Mesothelial cell of epicardium (in vitro differentiated cells): Measurements from ENCODE around the gene RAB31. TPM values are rescaled to one million over a fixed set of nuclear protein-coding genes. Genes with fewer than 3 reads are reported as not detected.

Experiments used
- DNase-seq, 2 experiments: peaks; one replicate each; pipeline ENCODE4 v3.0.0; 2021; ENCODE audit warnings: low spot score in 2 of 2; ENCODE audit not compliant: unreplicated experiment in 2 of 2
- H3K27ac Mint-ChIP-seq: 2 replicates; pipeline ENCODE4 v1.8.0; 2021; ENCODE audit warnings: mixed read lengths
- H3K27me3 Mint-ChIP-seq: 2 replicates; pipeline ENCODE4 v1.8.0; 2021; ENCODE audit warnings: low read depth, mixed read lengths
- H3K36me3 Mint-ChIP-seq: 2 replicates; pipeline ENCODE4 v1.8.0; 2021; ENCODE audit warnings: mixed read lengths
- H3K4me1 Mint-ChIP-seq: 2 replicates; pipeline ENCODE4 v1.8.0; 2021; ENCODE audit warnings: mixed read lengths
- H3K4me3 Mint-ChIP-seq: 2 replicates; pipeline ENCODE4 v1.8.0; 2021; ENCODE audit warnings: mild to moderate bottlenecking, moderate library complexity, mixed read lengths
- H3K9me3 Mint-ChIP-seq: 2 replicates; pipeline ENCODE4 v1.8.0; 2021; ENCODE audit warnings: mixed read lengths
- CTCF ChIP-seq: fragments of 200-600 bp; sonication (generic); IDR thresholded peaks from one replicate; pipeline ENCODE4 v1.5.0; 2021; ENCODE audit warnings: antibody characterized with exemption; ENCODE audit not compliant: unreplicated experiment
- total RNA-seq: library from RNA; stranded (reverse); gene quantifications from 3 replicates; pipeline ENCODE4 v1.2.1, GENCODE V29; 2021

RAB31 gene
- total RNA-seq, 1 donor from 2014 or later, result 21.8 TPM

GRCh38 chr18:9827211-9827792 lies 119.2 kb downstream of the RAB31 start:
- no peak for DNase-seq
- H3K4me1 Mint-ChIP-seq, result peaks cover 21% of the 10 kb centered on the region
- H3K27ac Mint-ChIP-seq, result no peak overlapping the region
- H3K36me3 Mint-ChIP-seq, result peaks cover 2% of the 10 kb centered on the region
- no peak for TF ChIP-seq CTCF
- no peaks in the 10 kb centered on the region for H3K9me3 Mint-ChIP-seq
- H3K27me3 Mint-ChIP-seq, result peaks cover 2% of the 10 kb centered on the region
- H3K4me3 Mint-ChIP-seq, result no peak overlapping the region

- Mint-ChIP-seq H3K36me3 (peaks cover 5% of the 10 kb centered on the region), H3K27me3 (peaks cover 3% of the 10 kb centered on the region), H3K9me3 (no peaks in the 10 kb centered on the region), H3K4me1 (peaks cover 21% of the 10 kb centered on the region), H3K27ac (peak overlapping the region; percentile 3), H3K4me3 (no peak overlapping the region)
- no peak for DNase-seq
- no peak for TF ChIP-seq CTCF
These were observed 119.8 kb downstream of the RAB31 start for GRCh38 chr18:9827793-9828505.

DNA sequence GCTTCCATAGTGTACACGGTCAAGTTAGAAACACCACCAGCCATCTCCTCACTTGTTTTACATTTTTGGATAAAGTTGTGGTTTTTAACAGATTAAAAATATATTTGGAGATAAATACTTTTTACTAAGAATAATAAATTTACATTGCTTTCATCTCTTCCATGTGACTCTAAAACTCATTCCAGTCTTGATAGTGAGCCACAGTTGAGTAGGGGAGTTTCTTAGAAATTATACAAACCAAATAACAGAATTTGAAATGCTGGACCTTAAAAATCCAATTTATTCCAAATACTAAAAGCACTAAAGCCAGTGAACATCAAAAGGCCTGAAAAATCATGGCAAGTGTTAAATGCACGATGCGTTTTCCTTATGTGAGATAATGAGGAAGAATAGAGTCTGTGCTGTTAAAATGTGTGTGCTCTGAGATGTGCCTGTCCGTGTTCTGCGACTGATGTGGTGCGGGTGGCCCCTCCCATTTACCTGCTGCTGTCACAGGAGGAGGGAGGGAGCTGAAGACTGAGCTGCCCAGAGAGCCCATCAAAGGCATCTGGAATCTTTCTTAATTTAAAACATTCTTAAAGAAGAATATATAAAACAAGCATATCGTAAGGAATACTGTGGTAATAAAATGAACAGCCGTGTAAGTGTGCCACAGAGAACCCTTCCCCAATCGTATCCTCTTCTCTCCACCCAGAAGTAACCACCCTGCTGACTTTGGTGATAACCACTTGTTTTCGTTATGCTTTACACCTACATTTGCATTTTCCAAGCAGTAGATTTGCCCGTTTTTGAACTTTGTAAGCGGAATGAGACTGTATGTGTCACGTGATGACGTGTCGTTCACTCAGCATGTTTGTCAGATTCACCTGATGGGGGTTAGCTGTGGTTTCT lies 120.7 kb downstream of the RAB31 start:
- no peak overlapping the region for H3K4me3 Mint-ChIP-seq
- H3K4me1 Mint-ChIP-seq, result peaks cover 21% of the 10 kb centered on the region
- no peak for DNase-seq
- no peaks in the 10 kb centered on the region for H3K9me3 Mint-ChIP-seq
- peaks cover 5% of the 10 kb centered on the region for H3K36me3 Mint-ChIP-seq
- H3K27me3 Mint-ChIP-seq, result peaks cover 3% of the 10 kb centered on the region
- H3K27ac Mint-ChIP-seq, result no peak overlapping the region
- TF ChIP-seq CTCF, result no peak

DNA sequence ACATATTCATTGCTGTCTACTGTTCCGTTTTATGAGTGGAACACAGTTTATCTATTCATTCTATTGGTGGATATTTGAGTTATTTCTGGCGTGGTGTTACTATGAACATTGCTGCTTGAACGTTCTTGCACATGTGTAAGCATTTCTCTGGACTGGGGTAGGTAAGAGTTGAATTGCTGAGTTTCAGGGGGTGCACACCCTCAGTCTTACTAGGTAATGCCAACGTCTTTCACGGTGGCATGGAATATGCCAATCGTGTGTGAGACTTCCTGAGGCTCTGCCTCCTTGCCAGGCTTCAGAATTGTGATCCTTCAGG lies 121.3 kb downstream of the RAB31 start:
- Mint-ChIP-seq H3K36me3 (peaks cover 5% of the 10 kb centered on the region), H3K27me3 (peaks cover 3% of the 10 kb centered on the region), H3K4me1 (peaks cover 22% of the 10 kb centered on the region), H3K4me3 (no peak overlapping the region), H3K27ac (no peak overlapping the region), H3K9me3 (no peaks in the 10 kb centered on the region)
- no peak for TF ChIP-seq CTCF
- DNase-seq, result no peak

DNA sequence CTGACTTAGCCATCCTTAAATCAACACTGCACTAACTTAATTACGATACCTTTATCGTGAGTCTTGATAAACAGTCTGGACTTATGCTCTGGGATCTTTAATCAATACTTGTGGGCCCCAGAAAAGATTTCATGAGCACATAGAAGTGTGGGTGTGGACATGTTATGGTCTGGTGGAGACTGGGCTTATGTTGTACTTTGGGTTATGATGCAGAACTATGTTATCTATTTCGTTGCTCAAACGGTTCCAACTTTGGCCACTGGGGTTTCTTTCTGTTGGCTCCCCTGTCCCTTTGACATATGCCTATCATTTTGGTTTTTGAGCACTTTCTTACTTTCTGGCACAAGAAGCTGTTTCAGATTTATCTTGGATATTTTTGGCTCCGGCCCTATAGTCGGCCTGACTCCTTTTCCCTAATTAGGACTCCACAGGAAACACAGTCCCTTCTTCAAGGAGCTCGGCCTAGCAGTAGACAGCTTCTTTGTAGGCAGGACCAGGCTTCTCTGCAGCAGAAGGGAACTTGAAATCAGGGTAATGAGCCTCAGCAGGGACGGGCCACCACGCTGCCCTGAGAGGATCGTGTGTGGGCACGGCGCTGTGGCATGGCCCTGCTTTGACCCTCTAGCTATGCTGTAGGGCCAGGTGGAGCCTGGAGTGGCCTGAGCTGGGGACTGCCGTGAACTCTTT lies 123.1 kb downstream of the RAB31 start:
- H3K27ac Mint-ChIP-seq, result no peak overlapping the region

More for the DNA sequence above, 123.1 kb downstream of the RAB31 start:
- Mint-ChIP-seq H3K4me3 (no peak overlapping the region), H3K27me3 (peaks cover 3% of the 10 kb centered on the region), H3K4me1 (peaks cover 31% of the 10 kb centered on the region), H3K9me3 (no peaks in the 10 kb centered on the region), H3K36me3 (peaks cover 5% of the 10 kb centered on the region)
- TF ChIP-seq CTCF, result no peak
- no peak for DNase-seq
